Neural crest cell (in vitro differentiated cells): ENCODE measurements around the gene IKZF2. TPM values are rescaled to one million over a fixed set of nuclear protein-coding genes. Genes with fewer than 3 reads are reported as not detected.

ENCODE experiments used
- DNase-seq: peaks from one replicate; pipeline ENCODE4 v3.0.0; 2021; ENCODE audit warnings: low read depth, mixed read lengths, low spot score
- H3K27ac Mint-ChIP-seq: one replicate; pipeline ENCODE4 v1.8.0; 2021; ENCODE audit warnings: mild to moderate bottlenecking, mixed read lengths; ENCODE audit not compliant: unreplicated experiment
- H3K27me3 Mint-ChIP-seq: 2 replicates; pipeline ENCODE4 v1.8.0; 2021; ENCODE audit warnings: low read depth, mild to moderate bottlenecking, mixed read lengths
- H3K36me3 Mint-ChIP-seq: 2 replicates; pipeline ENCODE4 v1.8.0; 2021; ENCODE audit warnings: low read depth, mild to moderate bottlenecking, mixed read lengths
- H3K4me1 Mint-ChIP-seq: 2 replicates; pipeline ENCODE4 v1.8.0; 2021; ENCODE audit warnings: mixed read lengths
- H3K4me3 Mint-ChIP-seq: one replicate; pipeline ENCODE4 v1.8.0; 2021; ENCODE audit warnings: mild to moderate bottlenecking, mixed read lengths
- H3K9me3 Mint-ChIP-seq: 2 replicates; pipeline ENCODE4 v1.8.0; 2021; ENCODE audit warnings: mixed read lengths
- total RNA-seq: library from RNA; stranded (reverse); gene quantifications from 2 replicates; pipeline ENCODE4 v1.2.1, GENCODE V29; 2021
- TF ChIP-seq, protein P1 (sequence below): fragments of 200-600 bp; sonication (generic); conservative IDR thresholded peaks from 2 replicates; pipeline ENCODE4 v1.5.0; 2021; ENCODE audit warnings: antibody characterized with exemption, mild to moderate bottlenecking

Gene IKZF2
- total RNA-seq, 1 donor from 2014 or later = 7.3 TPM

DNA sequence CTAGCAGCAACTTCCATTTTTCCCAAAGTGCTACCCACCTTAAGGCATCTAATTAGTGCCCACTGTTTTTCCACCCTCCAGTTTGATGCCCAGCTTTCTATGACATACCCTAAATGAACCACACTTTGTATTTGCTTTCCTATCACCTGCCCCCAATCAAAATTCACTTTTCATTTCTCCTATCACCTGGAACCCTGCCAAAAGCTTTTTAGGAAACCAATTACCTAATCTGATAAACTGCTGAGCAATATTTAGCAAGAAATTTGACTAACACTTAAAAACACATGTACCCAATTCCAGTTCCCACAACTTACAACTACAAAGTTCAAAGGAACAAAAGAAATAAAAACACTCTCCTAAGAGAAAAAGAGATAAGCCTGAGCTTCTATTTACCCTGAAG is 71.7 kb downstream of the IKZF2 start:
- TF ChIP-seq, protein P1, sequence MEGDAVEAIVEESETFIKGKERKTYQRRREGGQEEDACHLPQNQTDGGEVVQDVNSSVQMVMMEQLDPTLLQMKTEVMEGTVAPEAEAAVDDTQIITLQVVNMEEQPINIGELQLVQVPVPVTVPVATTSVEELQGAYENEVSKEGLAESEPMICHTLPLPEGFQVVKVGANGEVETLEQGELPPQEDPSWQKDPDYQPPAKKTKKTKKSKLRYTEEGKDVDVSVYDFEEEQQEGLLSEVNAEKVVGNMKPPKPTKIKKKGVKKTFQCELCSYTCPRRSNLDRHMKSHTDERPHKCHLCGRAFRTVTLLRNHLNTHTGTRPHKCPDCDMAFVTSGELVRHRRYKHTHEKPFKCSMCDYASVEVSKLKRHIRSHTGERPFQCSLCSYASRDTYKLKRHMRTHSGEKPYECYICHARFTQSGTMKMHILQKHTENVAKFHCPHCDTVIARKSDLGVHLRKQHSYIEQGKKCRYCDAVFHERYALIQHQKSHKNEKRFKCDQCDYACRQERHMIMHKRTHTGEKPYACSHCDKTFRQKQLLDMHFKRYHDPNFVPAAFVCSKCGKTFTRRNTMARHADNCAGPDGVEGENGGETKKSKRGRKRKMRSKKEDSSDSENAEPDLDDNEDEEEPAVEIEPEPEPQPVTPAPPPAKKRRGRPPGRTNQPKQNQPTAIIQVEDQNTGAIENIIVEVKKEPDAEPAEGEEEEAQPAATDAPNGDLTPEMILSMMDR = no peak
- no peak overlapping the region for H3K27ac Mint-ChIP-seq
- H3K27me3 Mint-ChIP-seq = no peaks in the 10 kb centered on the region
- DNase-seq = no peak
- peaks cover 3% of the 10 kb centered on the region for H3K9me3 Mint-ChIP-seq
- no peaks in the 10 kb centered on the region for H3K36me3 Mint-ChIP-seq
- H3K4me3 Mint-ChIP-seq = no peak overlapping the region
- H3K4me1 Mint-ChIP-seq = no peaks in the 10 kb centered on the region

- Mint-ChIP-seq H3K27ac (no peak overlapping the region), H3K4me1 (no peaks in the 10 kb centered on the region), H3K4me3 (no peak overlapping the region), H3K27me3 (no peaks in the 10 kb centered on the region), H3K9me3 (peaks cover 3% of the 10 kb centered on the region), H3K36me3 (no peaks in the 10 kb centered on the region)
- TF ChIP-seq, protein P1 = no peak
- no peak for DNase-seq
These were observed 72.7 kb downstream of the IKZF2 start for GRCh38 chr2:213078686-213079085.

GRCh38 chr2:213069531-213069930 is 81.9 kb downstream of the IKZF2 start:
- Mint-ChIP-seq H3K4me1 (peaks cover 8% of the 10 kb centered on the region), H3K9me3 (no peaks in the 10 kb centered on the region), H3K27ac (peak overlapping the region; percentile 23), H3K27me3 (peaks cover 2% of the 10 kb centered on the region), H3K36me3 (no peaks in the 10 kb centered on the region), H3K4me3 (no peak overlapping the region)
- TF ChIP-seq, protein P1 = no peak
- no peak for DNase-seq

DNA sequence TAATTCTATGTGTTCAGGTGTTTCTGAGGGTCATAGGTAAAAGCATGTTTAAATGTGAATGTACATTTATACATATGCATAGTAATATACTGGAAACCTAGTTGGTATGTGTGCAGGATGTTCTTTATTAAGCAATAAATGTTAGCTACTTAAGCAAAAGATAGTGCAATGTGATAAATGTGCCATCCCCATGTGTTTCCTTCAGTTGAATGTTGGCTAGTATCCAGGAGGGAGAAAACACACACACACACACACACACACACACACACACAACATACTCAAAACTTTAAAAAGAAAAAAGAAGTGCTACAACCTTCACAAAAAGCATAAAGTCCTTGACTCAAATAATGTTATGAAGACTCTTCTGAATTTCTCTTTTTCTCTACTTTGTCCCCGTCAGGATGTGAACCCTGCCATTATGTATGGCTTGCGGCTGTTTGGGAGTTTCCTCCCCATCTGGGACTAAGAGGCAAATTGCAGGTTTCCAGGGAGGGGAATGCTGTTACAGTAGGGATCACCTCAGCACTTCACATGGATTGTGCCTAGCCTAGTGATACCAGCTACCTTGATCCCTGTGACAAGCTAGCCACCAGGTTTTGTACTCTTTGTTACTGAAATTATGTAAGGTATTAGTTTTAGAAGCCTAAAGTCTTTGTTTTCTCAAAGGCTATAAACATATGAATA is 82.6 kb downstream of the IKZF2 start:
- no peaks in the 10 kb centered on the region for H3K9me3 Mint-ChIP-seq
- no peak overlapping the region for H3K4me3 Mint-ChIP-seq
- no peaks in the 10 kb centered on the region for H3K36me3 Mint-ChIP-seq
- no peak for DNase-seq
- peaks cover 2% of the 10 kb centered on the region for H3K27me3 Mint-ChIP-seq
- H3K27ac Mint-ChIP-seq = no peak overlapping the region
- TF ChIP-seq, protein P1 = no peak
- H3K4me1 Mint-ChIP-seq = peaks cover 8% of the 10 kb centered on the region

DNA sequence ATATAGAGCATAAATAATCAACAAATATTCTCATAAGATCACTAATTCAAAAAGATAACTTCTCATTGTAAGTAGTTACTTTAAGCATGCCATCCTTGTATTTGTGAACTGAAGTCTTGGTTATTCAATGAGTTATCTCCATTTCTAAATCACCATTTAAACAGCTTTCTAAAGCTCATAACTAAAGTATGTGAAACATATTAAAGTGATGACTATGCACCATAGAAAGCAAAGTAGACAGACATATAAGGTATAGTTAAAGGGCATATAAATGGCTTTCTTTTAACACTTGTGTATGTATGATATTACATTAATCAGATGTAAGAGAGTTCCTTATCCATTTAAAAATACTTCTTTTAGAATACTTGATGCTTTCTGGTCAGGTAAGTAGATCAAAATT is 83.5 kb downstream of the IKZF2 start:
- H3K9me3 Mint-ChIP-seq = no peaks in the 10 kb centered on the region
- no peak overlapping the region for H3K4me3 Mint-ChIP-seq
- peaks cover 2% of the 10 kb centered on the region for H3K27me3 Mint-ChIP-seq
- TF ChIP-seq, protein P1 = no peak
- H3K36me3 Mint-ChIP-seq = no peaks in the 10 kb centered on the region
- peaks cover 8% of the 10 kb centered on the region for H3K4me1 Mint-ChIP-seq
- DNase-seq = no peak
- H3K27ac Mint-ChIP-seq = no peak overlapping the region
